CD4-positive, alpha-beta T cell (primary cell): ENCODE measurements around the gene SH3RF1. TPM values are rescaled to one million over a fixed set of nuclear protein-coding genes. Genes with fewer than 3 reads are reported as not detected.

ENCODE experiments used
- ATAC-seq: fragments of 200-7000 bp; cut with Tn5 transposase; one replicate; pipeline ENCODE4 v1.10.0; 2022; ENCODE audit warnings: mild to moderate bottlenecking; ENCODE audit not compliant: poor library complexity
- CTCF ChIA-PET: fragments of 350-600 bp; sonication (Branson Sonifier 250); formaldehyde crosslinking; loops from one replicate; lab custom pipeline; 2021; ENCODE audit warnings: antibody characterized with exemption, inconsistent platforms; lab: Charles Lee
- POLR2A ChIA-PET: fragments of 350-600 bp; sonication (Branson Sonifier 250); formaldehyde crosslinking; loops from one replicate; lab custom pipeline; 2021; ENCODE audit warnings: antibody characterized with exemption, inconsistent platforms; lab: Charles Lee
- DNase-seq, 14 experiments: peaks; one replicate each; pipeline ENCODE4 v3.0.0-alpha.2; 2013 to 2020; ENCODE audit warnings: mixed read lengths in 2 of 14
- H3K27ac ChIP-seq, 2 donors: one replicate each; pipeline versions ENCODE4 v1.5.1 to v1.7.0; 2013; ENCODE audit warnings: low read length in 2 of 2, low read depth in 1 of 2, mild to moderate bottlenecking in 1 of 2
- H3K27me3 ChIP-seq, 2 experiments: 1 replicate in 1 of 2; 2 replicates in 1 of 2; pipeline versions ENCODE4 v1.6.1 to v1.7.0; 2013; ENCODE audit warnings: low read length in 2 of 2, control low read depth in 1 of 2, mild to moderate bottlenecking in 1 of 2, moderate library complexity in 1 of 2; ENCODE audit not compliant: insufficient read depth in 2 of 2, control insufficient read depth in 1 of 2
- H3K36me3 ChIP-seq: one replicate; pipeline ENCODE4 v1.6.1; 2013; ENCODE audit warnings: low read length, control low read depth; ENCODE audit not compliant: insufficient read depth
- H3K4me1 ChIP-seq: one replicate; pipeline ENCODE4 v1.6.1; 2013; ENCODE audit warnings: low read length, control low read depth; ENCODE audit not compliant: insufficient read depth
- H3K4me3 ChIP-seq: one replicate; pipeline ENCODE4 v1.5.1; 2013; ENCODE audit warnings: mild to moderate bottlenecking, low read length, moderate library complexity
- H3K9me3 ChIP-seq, 2 experiments: 1 replicate in 1 of 2; 2 replicates in 1 of 2; pipeline versions ENCODE4 v1.6.1 to v1.7.0; 2013; ENCODE audit warnings: low read length in 2 of 2, mild to moderate bottlenecking in 2 of 2, control low read depth in 1 of 2, moderate library complexity in 1 of 2; ENCODE audit not compliant: control insufficient read depth in 1 of 2, insufficient read depth in 1 of 2
- H3K27ac Mint-ChIP-seq: one replicate; pipeline ENCODE4 v1.8.0; 2020; ENCODE audit warnings: mixed read lengths
- H3K27me3 Mint-ChIP-seq: one replicate; pipeline ENCODE4 v1.8.0; 2021; ENCODE audit warnings: mixed read lengths
- H3K36me3 Mint-ChIP-seq: one replicate; pipeline ENCODE4 v1.8.0; 2021; ENCODE audit warnings: low read depth, mixed read lengths
- H3K4me1 Mint-ChIP-seq: one replicate; pipeline ENCODE4 v1.8.0; 2021; ENCODE audit warnings: low read depth, mixed read lengths
- H3K4me3 Mint-ChIP-seq: one replicate; pipeline ENCODE4 v1.8.0; 2020; ENCODE audit warnings: mild to moderate bottlenecking, mixed read lengths
- H3K9me3 Mint-ChIP-seq: one replicate; pipeline ENCODE4 v1.8.0; 2020; ENCODE audit warnings: mixed read lengths
- CTCF ChIP-seq: fragments of 200-600 bp; IDR thresholded peaks from one replicate; pipeline ENCODE4 v1.8.0; 2022; ENCODE audit warnings: antibody characterized with exemption, mild to moderate bottlenecking
- intact Hi-C, 2 experiments: fragments of 100-400 bp; cut with DNase I in 1 of 2; cut with micrococcal nuclease in 1 of 2; formaldehyde crosslinking; loops; one replicate each; pipeline versions ENCODE4 v1.15.1 to v1.9.0; 2023 to 2025; cut with DNase I, micrococcal nuclease
- total RNA-seq, 174 experiments: library from RNA in 2 of 174; stranded (reverse) in 2 of 174; gene quantifications; one replicate each; pipeline ENCODE4 v1.2.3 and lab custom pipeline; 2021 to 2026

Gene SH3RF1
- total RNA-seq, 2 experiments from 2014 or later = 0.25 TPM; not detected in 1

GRCh38 chr4:169229571-169230028, 41.2 kb downstream of the SH3RF1 start:
- H3K4me3 Mint-ChIP-seq = no peak overlapping the region
- intact Hi-C loops = no loop called here

DNA sequence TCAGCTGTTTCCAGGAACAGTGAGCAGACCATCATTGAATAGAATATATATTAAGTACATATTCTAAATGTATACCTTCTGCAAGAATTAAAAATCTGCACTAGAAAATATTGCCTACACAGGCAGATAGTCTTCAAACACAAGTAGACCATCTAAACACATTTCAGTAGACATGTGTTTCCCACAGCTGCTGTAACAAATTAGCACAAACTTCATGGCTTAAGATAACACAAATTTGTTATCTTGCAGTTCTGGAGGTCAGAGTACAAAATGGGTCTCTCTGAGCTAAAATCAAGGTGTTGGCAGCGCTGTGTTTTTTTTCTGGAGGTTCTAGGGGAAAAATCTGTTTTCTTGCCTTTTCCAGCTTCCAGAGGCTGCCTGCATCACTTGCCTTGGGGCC, 42.7 kb downstream of the SH3RF1 start:
- ATAC-seq (no peak), DNase-seq (no peak)
- Mint-ChIP-seq H3K27me3 (no peaks in the 10 kb centered on the region), H3K4me1 (no peaks in the 10 kb centered on the region), H3K4me3 (no peak overlapping the region), H3K36me3 (no peaks in the 10 kb centered on the region), H3K9me3 (no peaks in the 10 kb centered on the region), H3K27ac (no peak overlapping the region)
- no peak for TF ChIP-seq CTCF
- POLR2A ChIA-PET = no interaction called here
- Histone ChIP-seq H3K4me3 (no peak overlapping the region), H3K36me3 (no peaks in the 10 kb centered on the region), H3K9me3 (no peaks in the 10 kb centered on the region), H3K4me1 (no peaks in the 10 kb centered on the region), H3K27ac (no peak overlapping the region), H3K27me3 (no peaks in the 10 kb centered on the region)
- intact Hi-C loops = no loop called here
- CTCF ChIA-PET = no interaction called here

More at GRCh38 chr4:169229571-169230028, 41.2 kb downstream of the SH3RF1 start:
- no peaks in the 10 kb centered on the region for H3K9me3 Mint-ChIP-seq
- Histone ChIP-seq H3K9me3 (no peaks in the 10 kb centered on the region), H3K36me3 (no peaks in the 10 kb centered on the region), H3K27ac (no peak overlapping the region), H3K27me3 (no peaks in the 10 kb centered on the region), H3K4me3 (no peak overlapping the region), H3K4me1 (no peaks in the 10 kb centered on the region)
- DNase-seq (peak in 1 of 14 experiments; percentile 10), ATAC-seq (no peak)
- no peak overlapping the region for H3K27ac Mint-ChIP-seq
- H3K36me3 Mint-ChIP-seq = no peaks in the 10 kb centered on the region
- ChIA-PET CTCF (no interaction called here), POLR2A (no interaction called here)
- no peaks in the 10 kb centered on the region for H3K4me1 Mint-ChIP-seq
- H3K27me3 Mint-ChIP-seq = no peaks in the 10 kb centered on the region
- TF ChIP-seq CTCF = no peak

- H3K9me3 Mint-ChIP-seq = no peaks in the 10 kb centered on the region
- H3K4me3 Mint-ChIP-seq = no peak overlapping the region
- intact Hi-C loops = no loop called here
- no peaks in the 10 kb centered on the region for H3K36me3 Mint-ChIP-seq
- no peak for ATAC-seq
- POLR2A ChIA-PET = no interaction called here
- Histone ChIP-seq H3K4me3 (no peak overlapping the region), H3K36me3 (no peaks in the 10 kb centered on the region), H3K4me1 (no peaks in the 10 kb centered on the region), H3K27me3 (no peaks in the 10 kb centered on the region), H3K9me3 (no peaks in the 10 kb centered on the region), H3K27ac (no peak overlapping the region)
- H3K27ac Mint-ChIP-seq = no peak overlapping the region
- TF ChIP-seq CTCF = no peak
- no peaks in the 10 kb centered on the region for H3K4me1 Mint-ChIP-seq
- H3K27me3 Mint-ChIP-seq = no peaks in the 10 kb centered on the region
- DNase-seq = no peak
- CTCF ChIA-PET = no interaction called here
These were observed 44.2 kb downstream of the SH3RF1 start for GRCh38 chr4:169226565-169226964.
